Fibroblast of lung (primary cell): Measurements from ENCODE around the gene FSTL4. TPM values are rescaled to one million over a fixed set of nuclear protein-coding genes. Genes with fewer than 3 reads are reported as not detected.

ENCODE experiments used
- DNase-seq, 2 donors: peaks; one replicate each; pipeline versions ENCODE4 v3.0.0 to v3.0.0-alpha.2; 2010; ENCODE audit warnings: low read depth in 2 of 2
- H2AFZ ChIP-seq: 2 replicates; pipeline ENCODE4 v1.5.1; 2012; ENCODE audit warnings: low read length, control low read depth, inconsistent platforms
- H3K27ac ChIP-seq: 2 replicates; pipeline ENCODE4 v1.5.1; 2011; ENCODE audit warnings: low read length, control low read depth; ENCODE audit not compliant: insufficient read depth
- H3K27me3 ChIP-seq: 2 replicates; pipeline ENCODE4 v1.5.1; 2011; ENCODE audit warnings: mild to moderate bottlenecking, low read length; ENCODE audit not compliant: control insufficient read depth, insufficient read depth
- H3K36me3 ChIP-seq: 2 replicates; pipeline ENCODE4 v1.5.1; 2011; ENCODE audit warnings: low read length; ENCODE audit not compliant: control insufficient read depth, insufficient read depth
- H3K4me1 ChIP-seq: 2 replicates; pipeline ENCODE4 v1.5.1; 2011; ENCODE audit warnings: low read length; ENCODE audit not compliant: control insufficient read depth, insufficient read depth; ENCODE audit errors: extremely low read depth
- H3K4me2 ChIP-seq: 2 replicates; pipeline ENCODE4 v1.5.1; 2011; ENCODE audit warnings: low read length, control low read depth; ENCODE audit not compliant: insufficient read depth; ENCODE audit errors: extremely low read depth
- H3K4me3 ChIP-seq, 4 experiments: fragments of 200-600 bp in 1 of 4; sonication (generic) in 1 of 4; replicated peaks in 1 of 4; 2 replicates each; pipeline ENCODE4 v1.5.1; 2011 to 2016; ENCODE audit warnings: low read length in 4 of 4, low read depth in 3 of 4, mild to moderate bottlenecking in 3 of 4, control low read depth in 2 of 4, inconsistent platforms in 1 of 4, mixed read lengths in 1 of 4; ENCODE audit not compliant: insufficient read depth in 1 of 4; ENCODE audit errors: control extremely low read depth in 1 of 4
- H3K79me2 ChIP-seq: 2 replicates; pipeline ENCODE4 v1.5.1; 2012; ENCODE audit warnings: mild to moderate bottlenecking, low read length, inconsistent platforms; ENCODE audit not compliant: control insufficient read depth, insufficient read depth
- H3K9ac ChIP-seq: 2 replicates; pipeline ENCODE4 v1.5.1; 2011; ENCODE audit warnings: mild to moderate bottlenecking, low read length, control low read depth; ENCODE audit not compliant: insufficient read depth
- H3K9me3 ChIP-seq: 2 replicates; pipeline ENCODE4 v1.5.1; 2012; ENCODE audit warnings: low read depth, low read length; ENCODE audit not compliant: control insufficient read depth, insufficient read depth
- H4K20me1 ChIP-seq: 2 replicates; pipeline ENCODE4 v1.5.1; 2011; ENCODE audit warnings: low read length; ENCODE audit not compliant: control insufficient read depth, insufficient read depth; ENCODE audit errors: extremely low read depth
- CTCF ChIP-seq, 2 donors: IDR thresholded peaks in 1 of 2; conservative IDR thresholded peaks in 1 of 2; 1 replicate in 1 of 2; 2 replicates in 1 of 2; pipeline ENCODE4 v1.5.1; 2011 to 2012; ENCODE audit warnings: low read length in 2 of 2, control low read depth in 1 of 2, inconsistent platforms in 1 of 2, low read depth in 1 of 2, mild to moderate bottlenecking in 1 of 2
- EZH2 ChIP-seq: IDR thresholded peaks from 2 replicates; pipeline ENCODE4 v1.5.1; 2012; ENCODE audit warnings: low read length, control low read depth, mild to moderate bottlenecking; ENCODE audit errors: missing control alignments
- polyA plus RNA-seq, 2 donors: library from polyadenylated mRNA; depleted of rRNA in 1 of 2; stranded (reverse) in 1 of 2; unstranded in 1 of 2; fragments of >200 nt; gene quantifications; 2 replicates each; pipeline ENCODE4 v1.2.1, GENCODE V29; 2011 to 2012; ENCODE audit warnings: missing spikeins in 1 of 2
- total RNA-seq: library from RNA; depleted of rRNA; stranded (reverse); fragments of >200 nt; gene quantifications from 2 replicates; pipeline ENCODE4 v1.2.1, GENCODE V29; 2014

The FSTL4 gene
- total and polyA plus RNA-seq, 2 donors (not counting 1 experiment from before 2014, with no cell fraction given) = 0.17 to 0.33 TPM

DNA sequence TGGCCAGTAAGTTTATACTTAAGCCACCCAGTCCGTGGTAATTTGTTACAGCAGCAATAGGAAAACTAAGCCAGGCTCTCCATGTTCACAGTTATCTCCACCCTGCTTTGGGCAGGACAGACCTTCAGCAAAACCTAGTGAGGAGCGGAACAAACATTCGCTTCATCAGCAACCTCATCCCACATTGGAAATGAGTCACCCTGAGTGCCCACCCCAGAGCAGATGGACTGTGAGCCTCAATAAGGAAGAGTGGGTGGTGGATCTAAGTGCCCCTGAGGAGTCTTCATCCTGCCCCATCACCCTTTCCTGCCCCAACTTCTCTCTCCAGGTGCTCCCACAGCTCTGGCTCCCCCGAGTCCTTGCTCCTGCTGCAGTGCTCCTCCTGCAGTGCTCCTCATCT is 78.8 kb downstream of the FSTL4 start:
- Histone ChIP-seq H4K20me1 (no peaks in the 10 kb centered on the region), H2AFZ (no peak overlapping the region), H3K9ac (no peak overlapping the region), H3K4me1 (no peaks in the 10 kb centered on the region), H3K79me2 (no peaks in the 10 kb centered on the region), H3K27me3 (peaks cover 3% of the 10 kb centered on the region), H3K27ac (no peak overlapping the region), H3K36me3 (no peaks in the 10 kb centered on the region), H3K4me2 (no peak overlapping the region), H3K4me3 (no peak overlapping the region), H3K9me3 (no peaks in the 10 kb centered on the region)
- DNase-seq = peak in 1 of 2 donors; percentile 1
- TF ChIP-seq EZH2 (no peak), CTCF (conservative IDR thresholded peaks at IDR 0.05 in 1 of 2, IDR thresholded peaks at IDR 0.05 in 1 of 2; ENCODE audit: low read depth in 1 of 2, low read length in 2 of 2) (no peak)

DNA sequence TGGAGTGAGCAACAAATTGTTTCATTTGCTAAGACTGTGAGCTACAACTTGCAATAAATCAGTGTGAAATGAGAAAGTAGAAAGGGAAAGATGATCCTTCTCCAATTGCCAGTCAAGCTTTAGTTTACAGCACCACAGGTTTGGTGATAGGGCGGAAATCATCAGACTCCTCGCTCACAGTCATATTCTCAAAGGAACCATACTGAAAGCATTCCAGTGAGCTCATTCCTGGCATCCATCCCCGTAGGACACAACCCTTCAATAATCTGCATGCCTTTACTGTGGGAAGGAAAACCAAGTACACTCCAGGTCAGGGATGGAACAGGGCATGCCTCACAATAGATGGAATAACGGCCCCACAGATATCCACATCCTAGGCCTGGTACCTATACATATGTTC is 80.7 kb downstream of the FSTL4 start:
- Histone ChIP-seq H3K9me3 (no peaks in the 10 kb centered on the region), H3K36me3 (no peaks in the 10 kb centered on the region), H3K4me3 (no peak overlapping the region), H3K27me3 (peaks cover 3% of the 10 kb centered on the region), H4K20me1 (no peaks in the 10 kb centered on the region), H2AFZ (no peak overlapping the region), H3K4me1 (no peaks in the 10 kb centered on the region), H3K79me2 (no peaks in the 10 kb centered on the region), H3K4me2 (no peak overlapping the region), H3K27ac (no peak overlapping the region), H3K9ac (no peak overlapping the region)
- TF ChIP-seq EZH2 (no peak), CTCF (conservative IDR thresholded peaks at IDR 0.05 in 1 of 2, IDR thresholded peaks at IDR 0.05 in 1 of 2; ENCODE audit: low read depth in 1 of 2, low read length in 2 of 2) (no peak)
- DNase-seq = peak in 1 of 2 donors; percentile 66

DNA sequence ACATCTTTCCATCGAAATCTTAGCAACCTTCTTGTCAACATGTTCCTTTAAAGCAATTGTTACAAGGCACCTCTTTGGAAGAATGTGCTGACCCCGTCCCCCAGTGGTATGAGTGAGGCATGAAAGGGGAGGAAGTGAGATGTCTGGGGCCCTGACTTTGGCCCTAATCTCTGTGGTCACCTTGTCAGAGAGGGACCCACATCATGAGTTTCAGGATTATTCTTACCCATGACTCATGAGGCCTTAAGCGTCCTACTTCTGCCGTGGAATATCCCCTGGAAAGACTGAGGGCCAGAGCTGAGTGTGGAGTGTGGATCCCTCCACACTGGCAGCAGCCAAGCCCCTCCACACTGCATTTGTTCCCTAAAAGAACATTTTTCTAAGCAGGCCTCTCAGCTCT is 81.2 kb downstream of the FSTL4 start:
- H3K27ac ChIP-seq = no peak overlapping the region
- no peaks in the 10 kb centered on the region for H3K9me3 ChIP-seq
- no peaks in the 10 kb centered on the region for H3K36me3 ChIP-seq
- peaks cover 3% of the 10 kb centered on the region for H3K27me3 ChIP-seq
- no peak overlapping the region for H2AFZ ChIP-seq
- no peaks in the 10 kb centered on the region for H4K20me1 ChIP-seq
- H3K9ac ChIP-seq = no peak overlapping the region
- TF ChIP-seq CTCF (conservative IDR thresholded peaks at IDR 0.05 in 1 of 2, IDR thresholded peaks at IDR 0.05 in 1 of 2; ENCODE audit: low read depth in 1 of 2, low read length in 2 of 2) (no peak), EZH2 (no peak)
- H3K79me2 ChIP-seq = no peaks in the 10 kb centered on the region
- DNase-seq = peak in 1 of 2 donors; percentile 4
- H3K4me1 ChIP-seq = no peaks in the 10 kb centered on the region
- no peak overlapping the region for H3K4me3 ChIP-seq
- H3K4me2 ChIP-seq = no peak overlapping the region
